ENCODE measurements around the gene SMG1.
"Not testable (repeated sequence)": the region's sequence is repeated elsewhere in the genome, so short reads cannot be mapped to it uniquely, and the experiment has no call there.

SMG1 gene

GRCh38 chr16:18756639-18757038 lies 169.6 kb downstream of the SMG1 start:
- DNase-seq, result not testable (repeated sequence)

Measured in activated T-cell treated with anti-CD3 and anti-CD28 coated beads for 4 hours (primary cell).